Stimulated activated naive CD8-positive, alpha-beta T cell treated with anti-CD3 and anti-CD28 coated beads, Interleukin-15, Interleukin-2, amounts not matched to agents 100 ng/mL and 50 ng/mL, for 24 hours (primary cell): Measurements from ENCODE around the gene AFG3L2.

Experiments used
- H3K27ac Mint-ChIP-seq: one replicate; pipeline ENCODE4 v1.8.0; 2021; ENCODE audit warnings: mild to moderate bottlenecking, mixed read lengths
- H3K27me3 Mint-ChIP-seq: one replicate; pipeline ENCODE4 v1.8.0; 2021; ENCODE audit warnings: mixed read lengths
- H3K36me3 Mint-ChIP-seq: one replicate; pipeline ENCODE4 v1.8.0; 2021; ENCODE audit warnings: low read depth, mixed read lengths
- H3K4me1 Mint-ChIP-seq: one replicate; pipeline ENCODE4 v1.8.0; 2021; ENCODE audit warnings: low read depth, mixed read lengths
- H3K4me3 Mint-ChIP-seq: one replicate; pipeline ENCODE4 v1.8.0; 2021; ENCODE audit warnings: mild to moderate bottlenecking, mixed read lengths
- H3K9me3 Mint-ChIP-seq: one replicate; pipeline ENCODE4 v1.8.0; 2021; ENCODE audit warnings: mixed read lengths

The AFG3L2 gene

DNA sequence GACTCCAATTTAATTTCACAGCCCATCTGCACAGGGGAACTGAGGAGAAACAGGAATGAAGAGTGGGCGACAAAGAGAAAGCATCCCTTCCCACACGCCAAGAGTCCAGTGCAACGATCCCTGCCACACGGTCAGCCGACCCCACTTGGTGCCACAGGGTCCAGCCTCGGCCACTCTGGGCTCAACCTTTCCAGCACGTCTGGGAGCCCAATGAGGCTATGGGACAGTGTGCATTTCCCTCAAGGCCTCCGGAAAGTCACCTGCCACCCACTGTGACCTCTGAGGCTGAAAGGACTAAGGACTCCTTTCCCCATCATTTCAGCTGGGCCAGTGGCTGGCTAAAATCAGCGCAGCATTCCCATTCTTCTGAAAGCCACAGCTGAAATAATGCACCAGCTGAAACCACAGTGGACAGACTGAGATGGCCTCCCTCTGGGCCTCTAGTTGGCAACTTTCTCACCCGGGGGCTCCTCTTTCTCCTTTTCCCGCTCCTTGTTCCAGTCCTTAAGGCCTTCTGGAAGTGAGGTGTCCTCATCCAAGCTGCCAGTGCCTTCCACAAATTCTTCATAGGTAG is 47.8 kb downstream of the AFG3L2 start:
- Mint-ChIP-seq H3K9me3 (no peaks in the 10 kb centered on the region), H3K4me1 (peaks cover 3% of the 10 kb centered on the region), H3K4me3 (no peak overlapping the region), H3K36me3 (peaks cover 59% of the 10 kb centered on the region), H3K27ac (no peak overlapping the region), H3K27me3 (no peaks in the 10 kb centered on the region)

- Mint-ChIP-seq H3K4me3 (no peak overlapping the region), H3K27ac (no peak overlapping the region), H3K4me1 (peaks cover 3% of the 10 kb centered on the region), H3K9me3 (no peaks in the 10 kb centered on the region), H3K36me3 (peaks cover 55% of the 10 kb centered on the region), H3K27me3 (no peaks in the 10 kb centered on the region)
These were observed 48.7 kb downstream of the AFG3L2 start for GRCh38 chr18:12328179-12328823.

- Mint-ChIP-seq H3K27ac (no peak overlapping the region), H3K27me3 (no peaks in the 10 kb centered on the region), H3K36me3 (peaks cover 58% of the 10 kb centered on the region)
These were observed 49.4 kb downstream of the AFG3L2 start for GRCh38 chr18:12327510-12328178.

DNA sequence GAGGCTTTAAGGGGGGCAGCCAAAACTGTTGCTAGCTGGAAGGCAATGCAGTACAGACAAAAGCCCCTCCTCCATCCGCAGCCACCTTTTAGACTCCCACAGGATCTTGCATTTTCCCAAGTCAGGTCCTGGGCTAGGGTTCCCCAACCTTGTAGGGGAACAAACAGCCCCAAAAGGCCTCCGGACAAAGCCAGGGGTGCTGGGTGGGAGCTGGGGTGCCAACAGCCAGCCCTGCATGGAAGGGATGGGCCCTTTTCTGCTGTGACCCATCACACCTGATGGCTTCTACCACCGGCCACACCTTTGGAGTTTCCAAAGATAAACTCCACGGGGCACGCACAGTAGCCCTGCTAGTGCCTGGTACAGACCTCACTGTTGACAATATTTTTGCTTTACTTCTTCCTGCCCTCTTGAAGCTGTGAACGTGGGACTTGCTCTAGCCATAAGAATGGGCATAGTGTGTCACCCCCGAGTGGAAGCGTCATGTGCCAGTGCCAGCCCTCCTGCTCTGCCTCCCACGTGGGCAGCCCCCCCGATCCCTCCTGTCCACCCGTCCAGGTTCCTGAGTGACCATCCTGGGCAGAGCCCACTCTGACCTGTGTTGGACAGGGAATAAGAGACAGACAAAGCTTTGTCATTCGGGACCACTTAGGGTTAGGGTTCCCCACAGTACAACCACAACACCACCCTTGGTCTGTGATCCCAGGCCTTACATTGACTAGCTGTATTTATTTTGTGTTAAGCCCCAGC is 50.1 kb downstream of the AFG3L2 start:
- H3K27me3 Mint-ChIP-seq, result no peaks in the 10 kb centered on the region
- peaks cover 58% of the 10 kb centered on the region for H3K36me3 Mint-ChIP-seq
- H3K9me3 Mint-ChIP-seq, result no peaks in the 10 kb centered on the region
- no peak overlapping the region for H3K27ac Mint-ChIP-seq
- no peak overlapping the region for H3K4me3 Mint-ChIP-seq
- peaks cover 3% of the 10 kb centered on the region for H3K4me1 Mint-ChIP-seq

More at GRCh38 chr18:12327510-12328178, 49.4 kb downstream of the AFG3L2 start:
- H3K4me3 Mint-ChIP-seq, result no peak overlapping the region
- H3K9me3 Mint-ChIP-seq, result no peaks in the 10 kb centered on the region
- H3K4me1 Mint-ChIP-seq, result peaks cover 3% of the 10 kb centered on the region

DNA sequence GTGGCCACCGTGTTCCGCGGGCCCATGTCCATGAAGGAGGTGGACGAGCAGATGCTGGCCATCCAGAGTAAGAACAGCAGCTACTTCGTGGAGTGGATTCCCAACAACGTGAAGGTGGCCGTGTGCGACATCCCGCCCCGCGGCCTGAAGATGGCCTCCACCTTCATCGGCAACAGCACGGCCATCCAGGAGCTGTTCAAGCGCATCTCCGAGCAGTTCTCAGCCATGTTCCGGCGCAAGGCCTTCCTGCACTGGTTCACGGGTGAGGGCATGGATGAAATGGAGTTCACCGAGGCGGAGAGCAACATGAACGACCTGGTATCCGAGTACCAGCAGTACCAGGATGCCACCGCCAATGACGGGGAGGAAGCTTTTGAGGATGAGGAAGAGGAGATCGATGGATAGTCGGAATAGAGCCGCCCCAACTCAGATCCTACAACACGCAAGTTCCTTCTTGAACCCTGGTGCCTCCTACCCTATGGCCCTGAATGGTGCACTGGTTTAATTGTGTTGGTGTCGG is 51.2 kb downstream of the AFG3L2 start:
- H3K4me3 Mint-ChIP-seq, result no peak overlapping the region
- no peak overlapping the region for H3K27ac Mint-ChIP-seq
- H3K27me3 Mint-ChIP-seq, result no peaks in the 10 kb centered on the region
- peaks cover 66% of the 10 kb centered on the region for H3K36me3 Mint-ChIP-seq
- no peaks in the 10 kb centered on the region for H3K9me3 Mint-ChIP-seq
- peaks cover 11% of the 10 kb centered on the region for H3K4me1 Mint-ChIP-seq

GRCh38 chr18:12324991-12325725 is 51.9 kb downstream of the AFG3L2 start:
- peaks cover 70% of the 10 kb centered on the region for H3K36me3 Mint-ChIP-seq
- no peak overlapping the region for H3K4me3 Mint-ChIP-seq
- H3K27me3 Mint-ChIP-seq, result no peaks in the 10 kb centered on the region
- no peaks in the 10 kb centered on the region for H3K9me3 Mint-ChIP-seq
- peaks cover 13% of the 10 kb centered on the region for H3K4me1 Mint-ChIP-seq
- H3K27ac Mint-ChIP-seq, result no peak overlapping the region

DNA sequence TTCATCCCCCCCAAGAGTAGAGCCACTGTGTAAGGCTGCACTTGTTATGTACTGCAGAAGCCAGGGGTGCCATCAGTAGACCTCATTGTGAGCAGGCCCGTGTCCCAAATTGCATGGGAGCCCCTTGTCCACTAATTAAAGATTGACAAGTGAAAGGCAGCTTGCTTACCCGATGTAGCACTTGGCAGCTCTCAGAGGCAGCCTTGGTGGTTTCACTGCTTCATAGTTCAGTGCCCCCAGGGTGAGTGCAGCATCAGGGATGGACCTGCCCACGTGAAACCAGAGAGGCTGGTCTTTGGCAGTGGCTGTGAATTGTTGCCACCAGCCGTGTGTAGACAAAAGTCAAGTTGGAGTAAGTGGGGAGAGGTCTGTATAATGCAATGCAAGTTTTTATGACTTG is 55.7 kb downstream of the AFG3L2 start:
- Mint-ChIP-seq H3K4me1 (peaks cover 23% of the 10 kb centered on the region), H3K27ac (no peak overlapping the region), H3K36me3 (peaks cover 38% of the 10 kb centered on the region), H3K4me3 (no peak overlapping the region), H3K27me3 (no peaks in the 10 kb centered on the region), H3K9me3 (no peaks in the 10 kb centered on the region)

DNA sequence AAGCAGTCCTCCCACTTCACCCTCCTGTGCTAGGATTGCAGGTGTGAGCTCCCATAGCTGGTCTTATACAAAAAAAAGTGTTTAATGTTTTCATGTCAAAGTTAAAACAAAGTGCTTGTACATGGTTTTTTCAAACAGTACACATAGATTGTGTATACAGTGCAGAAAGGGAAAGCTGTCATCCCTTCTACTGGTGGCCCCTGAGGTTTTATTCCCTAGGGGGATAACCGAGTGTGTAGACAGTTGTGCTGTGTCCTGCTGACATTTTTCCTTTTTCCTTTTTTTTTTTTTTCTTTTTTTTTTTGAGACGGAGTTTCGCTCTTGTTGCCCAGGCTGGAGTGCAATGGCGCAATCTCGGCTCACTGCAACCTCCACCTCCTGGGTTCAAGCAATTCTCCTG is 58.2 kb downstream of the AFG3L2 start:
- Mint-ChIP-seq H3K4me3 (no peak overlapping the region), H3K27ac (no peak overlapping the region), H3K36me3 (peaks cover 24% of the 10 kb centered on the region), H3K9me3 (no peaks in the 10 kb centered on the region), H3K4me1 (peaks cover 31% of the 10 kb centered on the region), H3K27me3 (no peaks in the 10 kb centered on the region)

- no peaks in the 10 kb centered on the region for H3K27me3 Mint-ChIP-seq
- H3K4me1 Mint-ChIP-seq, result peaks cover 34% of the 10 kb centered on the region
- no peaks in the 10 kb centered on the region for H3K9me3 Mint-ChIP-seq
- H3K36me3 Mint-ChIP-seq, result peaks cover 20% of the 10 kb centered on the region
- no peak overlapping the region for H3K4me3 Mint-ChIP-seq
- H3K27ac Mint-ChIP-seq, result no peak overlapping the region
These were observed 58.7 kb downstream of the AFG3L2 start for GRCh38 chr18:12318334-12318697.

GRCh38 chr18:12317664-12318333 is 59.2 kb downstream of the AFG3L2 start:
- no peaks in the 10 kb centered on the region for H3K27me3 Mint-ChIP-seq
- H3K27ac Mint-ChIP-seq, result no peak overlapping the region
- no peaks in the 10 kb centered on the region for H3K9me3 Mint-ChIP-seq
- H3K36me3 Mint-ChIP-seq, result peaks cover 15% of the 10 kb centered on the region
- no peak overlapping the region for H3K4me3 Mint-ChIP-seq
- peaks cover 38% of the 10 kb centered on the region for H3K4me1 Mint-ChIP-seq

DNA sequence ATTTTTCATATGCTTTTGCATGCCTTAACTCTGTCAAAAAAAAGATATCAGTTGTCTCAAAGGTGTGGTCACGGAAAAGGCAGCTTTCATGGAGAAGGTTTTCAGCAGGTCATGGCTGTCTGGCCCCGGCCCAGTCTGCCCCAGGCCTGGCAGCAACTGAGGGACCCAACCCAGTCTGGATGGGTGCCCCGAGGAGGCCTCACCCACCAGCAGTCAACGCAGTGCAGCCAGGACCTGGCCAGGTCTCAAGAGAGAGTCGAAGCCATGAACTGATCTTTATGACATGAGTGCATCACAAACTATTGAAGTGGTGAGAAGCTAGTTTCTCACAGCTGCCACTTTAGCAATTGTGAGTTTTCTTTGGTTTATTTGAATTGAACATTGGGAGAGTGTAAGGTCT is 61.1 kb downstream of the AFG3L2 start:
- peaks cover 32% of the 10 kb centered on the region for H3K4me1 Mint-ChIP-seq
- H3K27ac Mint-ChIP-seq, result no peak overlapping the region
- H3K9me3 Mint-ChIP-seq, result peaks cover 6% of the 10 kb centered on the region
- no peak overlapping the region for H3K4me3 Mint-ChIP-seq
- peaks cover 16% of the 10 kb centered on the region for H3K36me3 Mint-ChIP-seq
- H3K27me3 Mint-ChIP-seq, result peaks cover 5% of the 10 kb centered on the region

DNA sequence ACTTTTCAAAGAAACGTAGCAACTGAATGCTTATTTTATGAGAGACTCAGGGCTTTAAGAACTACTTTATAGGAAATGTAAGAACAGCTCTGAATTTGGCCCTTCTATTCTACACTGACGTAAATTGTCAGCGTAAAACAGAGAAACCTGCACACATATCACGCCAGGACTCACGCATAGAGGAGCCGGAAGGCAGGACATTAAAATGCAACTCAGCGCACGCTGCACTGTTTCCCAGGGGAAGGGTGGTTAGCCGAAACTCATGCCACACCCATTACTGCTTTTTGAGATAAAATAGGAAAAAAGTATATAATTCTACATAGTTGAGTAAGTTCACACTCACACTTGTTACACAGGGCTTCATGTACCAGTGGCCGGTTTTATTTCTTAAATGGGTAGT is 61.5 kb downstream of the AFG3L2 start:
- Mint-ChIP-seq H3K9me3 (peaks cover 6% of the 10 kb centered on the region), H3K4me3 (no peak overlapping the region), H3K27me3 (peaks cover 9% of the 10 kb centered on the region), H3K36me3 (peaks cover 17% of the 10 kb centered on the region), H3K4me1 (peaks cover 29% of the 10 kb centered on the region), H3K27ac (no peak overlapping the region)

DNA sequence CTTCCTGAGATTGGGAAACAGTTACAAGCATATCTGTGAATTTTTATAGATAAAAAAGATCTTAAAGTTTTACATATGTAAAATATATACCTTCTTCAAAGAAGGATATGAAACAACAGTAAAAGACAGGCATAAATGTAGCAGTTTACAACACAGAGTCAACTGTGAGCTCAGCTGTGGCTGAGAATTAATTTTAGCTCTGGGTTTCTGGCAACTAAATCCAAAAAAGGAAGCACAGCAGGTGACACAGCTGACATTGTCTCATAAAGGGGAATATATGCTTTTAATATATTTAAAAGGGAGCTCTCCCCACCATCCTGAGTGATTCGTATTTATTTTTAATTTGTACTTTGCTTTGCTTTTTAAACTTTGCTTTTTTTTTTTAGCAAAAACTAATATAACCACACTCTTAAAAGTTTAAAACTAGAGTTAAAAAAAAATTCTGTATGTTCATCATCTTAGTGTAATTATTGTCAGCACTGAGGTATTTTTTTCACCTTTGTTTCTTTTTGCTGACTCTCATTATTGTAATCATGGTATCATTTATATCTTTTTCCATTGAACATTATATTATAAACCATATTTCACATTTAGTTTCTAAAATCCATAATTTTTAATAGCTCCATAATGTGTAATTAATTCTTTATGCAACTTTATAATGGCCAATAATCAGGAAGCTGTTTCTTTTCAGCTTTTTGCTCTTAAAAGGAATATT is 62.3 kb downstream of the AFG3L2 start:
- Mint-ChIP-seq H3K36me3 (peaks cover 16% of the 10 kb centered on the region), H3K4me1 (peaks cover 29% of the 10 kb centered on the region), H3K27me3 (peaks cover 11% of the 10 kb centered on the region), H3K27ac (no peak overlapping the region), H3K9me3 (peaks cover 6% of the 10 kb centered on the region), H3K4me3 (no peak overlapping the region)
